Breast epithelium (tissue), 4 donors: ENCODE data around the gene PLCH2. TPM values are rescaled to one million over a fixed set of nuclear protein-coding genes. Genes with fewer than 3 reads are reported as not detected.
"Not testable (repeated sequence)": the region's sequence is repeated elsewhere in the genome, so short reads cannot be mapped to it uniquely, and the experiment has no call there.

Experiments
- DNase-seq, 2 donors: peaks; one replicate each; pipeline ENCODE4 v3.0.0-alpha.2; 2019; ENCODE audit warnings: low spot score in 2 of 2
- H3K27ac ChIP-seq, 2 donors: fragments of 200-600 bp; sonication (generic) in 1 of 2; one replicate each; pipeline ENCODE4 v1.5.1; 2016 to 2019; ENCODE audit warnings: mild to moderate bottlenecking in 1 of 2
- H3K27me3 ChIP-seq, 2 donors: fragments of 200-600 bp; sonication (generic) in 1 of 2; one replicate each; pipeline versions ENCODE4 v1.5.1 to v1.6.0; 2017 to 2019; ENCODE audit warnings: control low read depth in 1 of 2, mild to moderate bottlenecking in 1 of 2
- H3K36me3 ChIP-seq: fragments of 200-600 bp; one replicate; pipeline ENCODE4 v1.5.1; 2019
- H3K4me1 ChIP-seq, 2 donors: fragments of 200-600 bp; sonication (generic); one replicate each; pipeline ENCODE4 v1.5.1; 2016 to 2019; ENCODE audit warnings: control low read depth in 1 of 2
- H3K4me3 ChIP-seq, 3 donors: fragments of 200-600 bp; sonication (generic); 1 replicate in 2 of 3; 2 replicates in 1 of 3; pipeline ENCODE4 v1.5.1; 2016 to 2019; ENCODE audit warnings: mild to moderate bottlenecking in 3 of 3, moderate library complexity in 2 of 3
- H3K9me3 ChIP-seq, 2 donors: fragments of 200-600 bp; sonication (generic) in 1 of 2; one replicate each; pipeline ENCODE4 v1.5.1; 2016 to 2019; ENCODE audit warnings: control low read depth in 1 of 2
- CTCF ChIP-seq, 3 donors: fragments of 450-650 bp; IDR thresholded peaks; one replicate each; pipeline ENCODE4 v1.5.1; 2016 to 2017; ENCODE audit warnings: antibody characterized with exemption in 3 of 3, mild to moderate bottlenecking in 3 of 3, moderate library complexity in 3 of 3
- POLR2A ChIP-seq: fragments of 450-650 bp; IDR thresholded peaks from one replicate; pipeline ENCODE4 v1.6.1; 2016; ENCODE audit warnings: antibody characterized with exemption, mild to moderate bottlenecking, moderate library complexity
- POLR2AphosphoS5 ChIP-seq, 3 donors: sonication (generic); formaldehyde crosslinking; IDR thresholded peaks; one replicate each; pipeline ENCODE4 v1.6.1; 2017; ENCODE audit warnings: antibody characterized with exemption in 3 of 3
- intact Hi-C: fragments of 100-400 bp; cut with DNase I; formaldehyde crosslinking; loops from one replicate; pipeline ENCODE4 v1.15.1; 2023; ENCODE audit warnings: low total_unique reads
- total RNA-seq, 3 donors: library from RNA; depleted of rRNA; stranded (reverse); fragments of >200 nt; gene quantifications; one replicate each; pipeline ENCODE4 v1.1.0, GENCODE V29; 2016

The PLCH2 gene
- total RNA-seq, 3 donors from 2014 or later: 0.16 to 12.0 (median 10.2) TPM

- H3K9me3 ChIP-seq: no peaks in the 10 kb centered on the region
- peaks cover 13 to 29% of the 10 kb centered on the region in 2 donors for H3K4me1 ChIP-seq
- intact Hi-C loops: no loop called here
- TF ChIP-seq CTCF (IDR thresholded peaks at IDR 0.05): no peak
- TF ChIP-seq POLR2A: no peak
- no peak for TF ChIP-seq POLR2AphosphoS5 (IDR thresholded peaks at IDR 0.05)
- H3K4me3 ChIP-seq: no peak overlapping the region
- no peaks in the 10 kb centered on the region for H3K36me3 ChIP-seq
- H3K27ac ChIP-seq: no peak overlapping the region
- H3K27me3 ChIP-seq: no peaks in the 10 kb centered on the region
- DNase-seq: no peak
Measured at GRCh38 chr1:2552189-2552588, 76.1 kb downstream of the PLCH2 start.

GRCh38 chr1:2553076-2553475 is 77.0 kb downstream of the PLCH2 start:
- H3K27ac ChIP-seq, H3K9me3 ChIP-seq, H3K4me3 ChIP-seq, H3K27me3 ChIP-seq, intact Hi-C loops, H3K36me3 ChIP-seq, DNase-seq: not testable (repeated sequence)
- peaks cover 21 to 27% of the 10 kb centered on the region in 2 donors for H3K4me1 ChIP-seq

- intact Hi-C loops: no loop called here
- H3K9me3 ChIP-seq: no peaks in the 10 kb centered on the region
- peaks cover 18 to 20% of the 10 kb centered on the region in 2 donors for H3K4me1 ChIP-seq
- H3K4me3 ChIP-seq: no peak overlapping the region
- TF ChIP-seq POLR2AphosphoS5 (IDR thresholded peaks at IDR 0.05): no peak
- no peak for TF ChIP-seq CTCF (IDR thresholded peaks at IDR 0.05)
- no peak for TF ChIP-seq POLR2A
- no peak for DNase-seq
- H3K36me3 ChIP-seq: no peaks in the 10 kb centered on the region
- peak overlapping the region in 1 of 2 donors; percentile 99 for H3K27ac ChIP-seq
- H3K27me3 ChIP-seq: no peaks in the 10 kb centered on the region
Measured at GRCh38 chr1:2553871-2554620, 78.0 kb downstream of the PLCH2 start.

GRCh38 chr1:2554621-2555387 is 78.7 kb downstream of the PLCH2 start:
- no peaks in the 10 kb centered on the region for H3K36me3 ChIP-seq
- DNase-seq: no peak
- no peaks in the 10 kb centered on the region for H3K9me3 ChIP-seq
- peak overlapping the region in 2 of 3 donors; percentile 66 to 96 for H3K4me3 ChIP-seq
- H3K27me3 ChIP-seq: no peaks in the 10 kb centered on the region
- H3K4me1 ChIP-seq: peaks cover 15 to 19% of the 10 kb centered on the region in 2 donors
- H3K27ac ChIP-seq: peak overlapping the region; percentile 95 to 99
- TF ChIP-seq POLR2AphosphoS5 (IDR thresholded peaks at IDR 0.05): no peak
- no peak for TF ChIP-seq POLR2A
- TF ChIP-seq CTCF (IDR thresholded peaks at IDR 0.05): no peak
- intact Hi-C loops: no loop called here

Other genes with a start within 250 kb of the PLCH2 start
- 10 to 100 TPM; 22.1 to 33.8 (median 26.7) TPM for gene SKI, start 248.0 kb upstream of the PLCH2 start, total RNA-seq
- gene MORN1, start 84.7 kb upstream of the PLCH2 start, total RNA-seq: 10 to 100 TPM in 2 of 3 donors, 1 to 10 TPM in 1; 4.0 to 18.1 (median 17.7) TPM
- gene RER1, start 84.4 kb upstream of the PLCH2 start, total RNA-seq: 10 to 100 TPM; 58.3 to 75.1 (median 70.4) TPM
- 10 to 100 TPM; 23.3 to 37.4 (median 24.1) TPM for gene PEX10, start 63.7 kb upstream of the PLCH2 start, total RNA-seq
- 10 to 100 TPM; 16.5 to 32.8 (median 31.3) TPM for gene PANK4, start 50.3 kb downstream of the PLCH2 start, total RNA-seq
- gene HES5, start 54.0 kb downstream of the PLCH2 start, total RNA-seq: not detected
- gene TNFRSF14, start 80.1 kb downstream of the PLCH2 start, total RNA-seq: 10 to 100 TPM; 55.8 to 75.8 (median 67.8) TPM
- 10 to 100 TPM in 2 of 3 donors, 1 to 10 TPM in 1; 4.8 to 15.8 (median 14.4) TPM for gene PRXL2B, start 110.5 kb downstream of the PLCH2 start, total RNA-seq
- 10 to 100 TPM in 1 of 3 donors, 1 to 10 TPM in 1, not detected in 1; 9.2 to 12.7 TPM for gene MMEL1, start 156.7 kb downstream of the PLCH2 start, total RNA-seq